PC-9 (cell line): Measurements from ENCODE around the gene SMCO2. TPM values are rescaled to one million over a fixed set of nuclear protein-coding genes. Genes with fewer than 3 reads are reported as not detected.

Source experiments
- BruUV-seq: library from RNA; stranded (reverse); fragments of 400-500 nt; replicated peaks from 2 replicates; lab custom pipeline; 2021; lab: Mats Ljungman, UMichigan
- CTCF ChIA-PET: fragments of 300-600 bp; sonication (Branson Sonifier 250); formaldehyde crosslinking; loops from one replicate; lab custom pipeline; 2022; ENCODE audit warnings: antibody characterized with exemption; lab: Charles Lee
- POLR2A ChIA-PET: fragments of 300-600 bp; sonication (Branson Sonifier 250); formaldehyde crosslinking; loops from one replicate; lab custom pipeline; 2022; ENCODE audit warnings: antibody characterized with exemption; ENCODE audit not compliant: unreplicated experiment; lab: Charles Lee
- DNase-seq, 2 experiments: peaks; one replicate each; pipeline versions ENCODE4 v3.0.0 to v3.0.0-alpha.2; 2015 to 2022; ENCODE audit warnings: mixed read lengths in 1 of 2
- H2AFZ ChIP-seq: fragments of 200-600 bp; sonication (generic); 2 replicates; pipeline ENCODE4 v1.8.1; 2017; ENCODE audit warnings: antibody characterized with exemption
- H3F3A ChIP-seq: fragments of 200-600 bp; sonication (generic); 2 replicates; pipeline ENCODE4 v1.8.1; 2017; ENCODE audit warnings: antibody characterized with exemption, mild to moderate bottlenecking, low read depth; ENCODE audit not compliant: insufficient read depth
- H3K27ac ChIP-seq: fragments of 200-600 bp; sonication (generic); 2 replicates; pipeline ENCODE4 v1.6.1; 2016; ENCODE audit warnings: mixed run types
- H3K27me3 ChIP-seq: fragments of 200-600 bp; sonication (generic); 2 replicates; pipeline ENCODE4 v1.6.1; 2016; ENCODE audit warnings: low read depth, mixed run types; ENCODE audit not compliant: insufficient read depth
- H3K36me3 ChIP-seq: fragments of 200-600 bp; sonication (generic); 2 replicates; pipeline ENCODE4 v1.6.1; 2016; ENCODE audit warnings: low read depth, mixed run types
- H3K4me1 ChIP-seq: fragments of 200-600 bp; sonication (generic); replicated peaks from 2 replicates; pipeline ENCODE4 v1.6.1; 2016; ENCODE audit warnings: mixed run types; ENCODE audit not compliant: insufficient read depth
- H3K4me2 ChIP-seq: fragments of 200-600 bp; sonication (generic); 2 replicates; pipeline ENCODE4 v1.6.1; 2017; ENCODE audit warnings: mixed run types
- H3K4me3 ChIP-seq: fragments of 200-600 bp; sonication (generic); 2 replicates; pipeline ENCODE4 v1.6.1; 2016; ENCODE audit warnings: mixed run types
- H3K79me2 ChIP-seq: fragments of 200-600 bp; sonication (generic); 2 replicates; pipeline ENCODE4 v1.6.1; 2017; ENCODE audit warnings: low read depth, mixed run types
- H3K9me2 ChIP-seq: fragments of 200-600 bp; sonication (generic); 2 replicates; pipeline ENCODE4 v1.8.1; 2017; ENCODE audit warnings: mild to moderate bottlenecking; ENCODE audit not compliant: insufficient read depth
- H3K9me3 ChIP-seq: fragments of 200-600 bp; sonication (generic); 2 replicates; pipeline ENCODE4 v1.8.1; 2016; ENCODE audit warnings: low read depth; ENCODE audit not compliant: insufficient read depth
- H4K20me1 ChIP-seq: fragments of 200-600 bp; sonication (generic); 2 replicates; pipeline ENCODE4 v1.8.1; 2017; ENCODE audit not compliant: insufficient read depth
- CTCF ChIP-seq: fragments of 200-600 bp; sonication (generic); conservative IDR thresholded peaks from 2 replicates; pipeline ENCODE4 v1.6.1; 2017; ENCODE audit warnings: mixed run types, antibody characterized with exemption, mild to moderate bottlenecking, moderate library complexity
- EZH2 ChIP-seq: fragments of 200-600 bp; sonication (generic); IDR thresholded peaks from 2 replicates; pipeline ENCODE4 v1.8.0; 2017; ENCODE audit warnings: antibody characterized with exemption, low read depth
- intact Hi-C: fragments of 100-400 bp; cut with micrococcal nuclease; formaldehyde crosslinking; loops from one replicate; pipeline ENCODE4 v1.10.0; 2022; ENCODE audit not compliant: unreplicated experiment
- total RNA-seq: library from RNA; stranded (reverse); gene quantifications from 2 replicates; pipeline ENCODE4 v1.2.3, GENCODE V29; 2021

SMCO2 gene
- total RNA-seq, 1 experiment from 2014 or later, result 3.7 TPM

DNA sequence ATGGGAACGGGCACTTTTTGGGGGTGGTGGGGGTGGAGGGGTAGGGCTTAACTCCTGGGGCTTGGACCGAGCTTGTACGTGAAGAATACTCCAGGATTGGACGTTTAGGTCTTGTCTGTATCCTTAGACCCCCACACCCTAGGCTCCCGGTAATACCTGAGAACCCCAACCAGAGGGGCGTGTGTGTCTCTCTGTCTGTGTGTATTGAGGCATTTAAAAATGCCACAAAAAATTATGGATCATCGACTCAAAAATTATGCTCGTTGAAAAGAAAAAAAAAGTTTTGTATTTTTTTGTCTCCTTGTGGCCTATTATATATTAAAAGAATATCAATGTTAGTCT, 77.9 kb downstream of the SMCO2 start:
- Histone ChIP-seq H3K9me2 (no peaks in the 10 kb centered on the region), H2AFZ (peak overlapping the region; percentile 92), H3K79me2 (peaks cover 50% of the 10 kb centered on the region), H3K36me3 (no peaks in the 10 kb centered on the region), H4K20me1 (no peaks in the 10 kb centered on the region), H3K9me3 (no peaks in the 10 kb centered on the region), H3K27ac (peak overlapping the region; percentile 71), H3K4me3 (peak overlapping the region; percentile 96), H3K4me2 (peak overlapping the region; percentile 82), H3K27me3 (no peaks in the 10 kb centered on the region), H3F3A (peaks cover 6% of the 10 kb centered on the region; the same call in 1 of the 2 replicates), H3K4me1 (peaks cover 14% of the 10 kb centered on the region)
- DNase-seq, result no peak
- ChIA-PET POLR2A (interaction anchor here (0.5 to 0.8 kb wide), 7 partner anchors 68 to 1793 kb away, joined by 5 to 16 read pairs (median 6); no protein-coding TSS in a partner anchor), CTCF (interaction anchor here (0.6 to 1.0 kb wide), 5 partner anchors 27 to 191 kb away, joined by 3 to 9 read pairs (median 5); partner anchors contain the start of gene MRPS35)
- no peak; the same call in 1 of the 2 replicates for TF ChIP-seq CTCF
- no peak for TF ChIP-seq EZH2
- no TSS peak for BruUV-seq
- intact Hi-C loops, result loop anchor here (1.0 to 10.0 kb wide), 7 partner anchors 25 to 190 kb away; partner anchors contain the start of gene BMAL2

- ChIA-PET CTCF (interaction anchor here (0.6 to 1.0 kb wide), 4 partner anchors 27 to 192 kb away, joined by 3 to 9 read pairs (median 5); no protein-coding TSS in a partner anchor), POLR2A (interaction anchor here (0.6 to 0.8 kb wide), 4 partner anchors 69 to 544 kb away, joined by 5 to 16 read pairs (median 6); no protein-coding TSS in a partner anchor)
- peak; percentile 29 to 65 for DNase-seq
- H4K20me1 ChIP-seq, result no peaks in the 10 kb centered on the region
- TF ChIP-seq EZH2 (no peak), CTCF (no peak; the same call in 1 of the 2 replicates)
- peak overlapping the region; percentile 96 for H3K4me3 ChIP-seq
- peaks cover 6% of the 10 kb centered on the region; the same call in 1 of the 2 replicates for H3F3A ChIP-seq
- H3K4me2 ChIP-seq, result peak overlapping the region; percentile 82
- no peaks in the 10 kb centered on the region for H3K36me3 ChIP-seq
- H3K27ac ChIP-seq, result peak overlapping the region; percentile 71
- H2AFZ ChIP-seq, result peak overlapping the region; percentile 92
- H3K9me2 ChIP-seq, result no peaks in the 10 kb centered on the region
- peaks cover 14% of the 10 kb centered on the region for H3K4me1 ChIP-seq
- no peaks in the 10 kb centered on the region for H3K27me3 ChIP-seq
- intact Hi-C loops, result loop anchor here (1.0 to 10.0 kb wide), 7 partner anchors 24 to 190 kb away; partner anchors contain the start of gene BMAL2
- no peaks in the 10 kb centered on the region for H3K9me3 ChIP-seq
- H3K79me2 ChIP-seq, result peaks cover 56% of the 10 kb centered on the region
- TSS peak; percentile 44 for BruUV-seq
Measured at GRCh38 chr12:27524839-27525753, 78.6 kb downstream of the SMCO2 start.

DNA sequence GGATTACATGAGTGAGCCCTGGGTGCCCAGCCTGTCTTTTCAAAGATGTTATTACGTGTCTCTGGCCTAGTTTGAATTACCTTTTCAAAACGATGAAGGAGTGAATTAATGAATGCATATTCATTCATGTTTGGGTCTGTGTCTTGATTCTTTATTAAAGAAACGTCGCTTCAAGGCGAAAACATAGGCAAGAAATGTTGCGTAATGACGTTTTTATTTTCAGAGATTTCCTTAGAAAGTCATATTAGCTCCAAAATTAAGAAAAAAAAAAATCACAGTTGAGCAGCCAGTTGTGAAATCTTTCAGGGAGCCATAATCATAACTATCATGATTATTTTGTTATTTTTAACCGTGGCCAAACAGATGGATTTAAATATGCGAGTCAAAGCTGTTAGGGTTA, 81.0 kb downstream of the SMCO2 start:
- no peaks in the 10 kb centered on the region for H3K27me3 ChIP-seq
- BruUV-seq, result no TSS peak
- H3F3A ChIP-seq, result peaks cover 6% of the 10 kb centered on the region; the same call in 1 of the 2 replicates
- no peak overlapping the region for H2AFZ ChIP-seq
- H3K9me3 ChIP-seq, result no peaks in the 10 kb centered on the region
- POLR2A ChIA-PET, result no interaction called here
- no peaks in the 10 kb centered on the region for H4K20me1 ChIP-seq
- H3K4me1 ChIP-seq, result peaks cover 14% of the 10 kb centered on the region
- H3K4me2 ChIP-seq, result no peak overlapping the region
- H3K4me3 ChIP-seq, result no peak overlapping the region
- no peak for DNase-seq
- intact Hi-C loops, result loop anchor here (10.0 kb wide), 1 partner anchor 193 kb away; the partner anchor contains the start of gene BMAL2
- H3K79me2 ChIP-seq, result peaks cover 66% of the 10 kb centered on the region
- no peaks in the 10 kb centered on the region for H3K36me3 ChIP-seq
- TF ChIP-seq EZH2, result no peak
- TF ChIP-seq CTCF, result no peak
- no peaks in the 10 kb centered on the region for H3K9me2 ChIP-seq
- CTCF ChIA-PET, result interaction anchor here (0.7 kb wide), 1 partner anchor 20 kb away, joined by 3 read pairs; no protein-coding TSS in a partner anchor
- no peak overlapping the region for H3K27ac ChIP-seq
